GM12873 (cell line): ENCODE results near the gene ITPR1.

ENCODE experiments used
- TF ChIP-seq, protein P1 (sequence below): IDR thresholded peaks from 2 replicates; pipeline ENCODE4 v1.5.1; 2012; ENCODE audit warnings: low read depth, mild to moderate bottlenecking, moderate library complexity, low read length, control low read depth; ENCODE audit not compliant: insufficient read depth; ENCODE audit errors: missing control alignments

Gene ITPR1

GRCh38 chr3:4856564-4856963, 363.4 kb downstream of the ITPR1 start:
- TF ChIP-seq, protein P1, sequence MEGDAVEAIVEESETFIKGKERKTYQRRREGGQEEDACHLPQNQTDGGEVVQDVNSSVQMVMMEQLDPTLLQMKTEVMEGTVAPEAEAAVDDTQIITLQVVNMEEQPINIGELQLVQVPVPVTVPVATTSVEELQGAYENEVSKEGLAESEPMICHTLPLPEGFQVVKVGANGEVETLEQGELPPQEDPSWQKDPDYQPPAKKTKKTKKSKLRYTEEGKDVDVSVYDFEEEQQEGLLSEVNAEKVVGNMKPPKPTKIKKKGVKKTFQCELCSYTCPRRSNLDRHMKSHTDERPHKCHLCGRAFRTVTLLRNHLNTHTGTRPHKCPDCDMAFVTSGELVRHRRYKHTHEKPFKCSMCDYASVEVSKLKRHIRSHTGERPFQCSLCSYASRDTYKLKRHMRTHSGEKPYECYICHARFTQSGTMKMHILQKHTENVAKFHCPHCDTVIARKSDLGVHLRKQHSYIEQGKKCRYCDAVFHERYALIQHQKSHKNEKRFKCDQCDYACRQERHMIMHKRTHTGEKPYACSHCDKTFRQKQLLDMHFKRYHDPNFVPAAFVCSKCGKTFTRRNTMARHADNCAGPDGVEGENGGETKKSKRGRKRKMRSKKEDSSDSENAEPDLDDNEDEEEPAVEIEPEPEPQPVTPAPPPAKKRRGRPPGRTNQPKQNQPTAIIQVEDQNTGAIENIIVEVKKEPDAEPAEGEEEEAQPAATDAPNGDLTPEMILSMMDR = no peak

DNA sequence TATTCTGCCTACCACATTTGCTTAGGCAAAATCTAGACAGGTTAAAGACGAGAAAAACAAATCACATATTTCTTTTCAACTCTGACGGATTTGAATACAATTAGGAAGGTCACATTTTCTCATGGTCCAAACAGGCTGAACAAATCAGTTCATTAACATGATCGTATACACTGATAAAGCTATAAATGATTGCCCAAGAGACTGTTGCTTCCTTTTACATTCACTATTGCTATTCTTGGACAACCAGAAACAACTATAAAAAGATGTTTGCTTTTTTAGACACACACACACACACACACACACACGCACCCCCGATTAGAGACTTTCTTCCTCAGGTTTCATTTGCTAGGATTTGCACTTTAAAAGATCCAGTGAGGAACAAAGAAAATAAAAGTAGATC, 363.8 kb downstream of the ITPR1 start:
- TF ChIP-seq, protein P1 = no peak

- TF ChIP-seq, protein P1 = no peak
Measured at GRCh38 chr3:4859788-4860187, 366.6 kb downstream of the ITPR1 start.

GRCh38 chr3:4862973-4863372, 369.8 kb downstream of the ITPR1 start:
- TF ChIP-seq, protein P1 = no peak

- TF ChIP-seq, protein P1 = no peak
Measured at GRCh38 chr3:4864503-4864902, 371.4 kb downstream of the ITPR1 start.

GRCh38 chr3:4865714-4866113, 372.6 kb downstream of the ITPR1 start:
- TF ChIP-seq, protein P1 = no peak

DNA sequence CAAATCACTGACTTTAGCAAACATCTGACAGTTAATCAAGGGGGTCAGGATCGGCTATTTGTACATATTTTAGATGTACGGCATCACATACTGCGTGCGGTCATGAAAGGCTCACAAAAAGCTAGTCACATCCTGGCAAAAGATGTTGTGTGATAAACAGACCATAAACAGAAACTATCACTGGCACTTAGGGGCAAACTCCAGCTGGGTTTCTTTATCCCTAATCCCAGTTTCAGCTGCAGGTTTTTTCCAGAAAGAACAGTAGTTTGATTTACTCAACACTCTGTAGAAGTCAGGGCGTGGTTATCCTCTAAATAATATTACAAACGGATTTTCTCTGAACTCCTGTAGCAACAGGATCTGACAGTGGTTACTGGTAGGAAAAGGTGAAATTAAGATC, 373.7 kb downstream of the ITPR1 start:
- TF ChIP-seq, protein P1 = no peak

DNA sequence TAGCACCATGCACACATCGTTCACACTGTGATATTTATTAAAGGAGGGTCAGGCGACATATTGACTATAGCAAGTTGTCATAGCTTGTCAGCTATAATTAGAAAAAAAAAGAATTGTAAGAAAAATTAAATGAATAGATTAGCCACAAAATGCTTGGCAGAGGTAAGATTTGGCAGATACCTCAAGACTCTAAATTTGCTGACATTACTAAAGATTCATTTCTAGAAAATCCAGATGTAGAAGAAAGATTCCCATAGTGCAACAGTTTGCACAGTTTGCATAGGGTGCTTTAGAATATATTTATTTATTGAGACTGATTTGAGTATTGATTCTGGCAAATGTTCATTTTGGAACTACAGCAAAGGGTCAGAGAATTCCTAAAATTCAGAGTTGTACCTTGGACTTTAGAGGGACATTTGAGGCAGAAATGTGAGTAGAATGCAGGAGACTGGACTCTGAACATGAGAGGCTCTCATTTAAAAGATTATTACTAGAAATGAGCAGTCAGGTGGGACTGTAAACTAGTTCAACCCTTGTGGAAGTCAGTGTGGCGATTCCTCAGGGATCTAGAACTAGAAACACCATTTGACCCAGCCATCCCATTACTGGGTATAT, 384.1 kb downstream of the ITPR1 start:
- TF ChIP-seq, protein P1 = no peak
